HG03103 (cell line): Measurements from ENCODE around the gene SIX3.
A peak's percentile ranks its signal among the peaks of the same experiment; 100 is the strongest.

Source experiments
- ATAC-seq: cut with Tn5 transposase; IDR thresholded peaks from one replicate; pipeline ENCODE4 v1.9.1; 2021; ENCODE audit warnings: low read depth; ENCODE audit not compliant: unreplicated experiment

The SIX3 gene

GRCh38 chr2:44941551-44942234 is at the start of gene SIX3:
TSS of gene SIX3 (plus strand) at chr2:44941702. CDS start at chr2:44942105, 403 bp downstream.
- ATAC-seq, result no peak

- peak; percentile 63 for ATAC-seq
Observed at GRCh38 chr2:44894058-44894457, 47.4 kb upstream of the SIX3 start.

- no peak for ATAC-seq
Observed at GRCh38 chr2:44895061-44895460, 46.4 kb upstream of the SIX3 start.

GRCh38 chr2:44897406-44897805 is 44.1 kb upstream of the SIX3 start:
- ATAC-seq, result no peak

- ATAC-seq, result no peak
Observed at GRCh38 chr2:44902217-44903137, 39.0 kb upstream of the SIX3 start.

GRCh38 chr2:44904578-44904977 is 36.9 kb upstream of the SIX3 start:
- ATAC-seq, result no peak

- no peak for ATAC-seq
Observed at GRCh38 chr2:44906972-44907371, 34.5 kb upstream of the SIX3 start.

- ATAC-seq, result no peak
Observed at GRCh38 chr2:44909831-44910230, 31.7 kb upstream of the SIX3 start.

GRCh38 chr2:44912660-44913059 is 28.8 kb upstream of the SIX3 start:
- ATAC-seq, result no peak

GRCh38 chr2:44916291-44916690 is 25.2 kb upstream of the SIX3 start:
- no peak for ATAC-seq

- ATAC-seq, result no peak
Observed at GRCh38 chr2:44918095-44918775, 23.3 kb upstream of the SIX3 start.

GRCh38 chr2:44920751-44921150 is 20.8 kb upstream of the SIX3 start:
- no peak for ATAC-seq

- ATAC-seq, result no peak
Observed at GRCh38 chr2:44922776-44923175, 18.7 kb upstream of the SIX3 start.

GRCh38 chr2:44925561-44926136 is 15.9 kb upstream of the SIX3 start:
- no peak for ATAC-seq

GRCh38 chr2:44926957-44927356 is 14.5 kb upstream of the SIX3 start:
- no peak for ATAC-seq

GRCh38 chr2:44927985-44928482 is 13.5 kb upstream of the SIX3 start:
- no peak for ATAC-seq

- ATAC-seq, result no peak
Observed at GRCh38 chr2:44928483-44929158, 12.9 kb upstream of the SIX3 start.

- no peak for ATAC-seq
Observed at GRCh38 chr2:44929159-44929734, 12.3 kb upstream of the SIX3 start.

GRCh38 chr2:44929735-44930273 is 11.7 kb upstream of the SIX3 start:
- ATAC-seq, result no peak
